ENCODE measurements around the gene ADGRG6.
A peak's percentile ranks its signal among the peaks of the same experiment; 100 is the strongest.

DNA sequence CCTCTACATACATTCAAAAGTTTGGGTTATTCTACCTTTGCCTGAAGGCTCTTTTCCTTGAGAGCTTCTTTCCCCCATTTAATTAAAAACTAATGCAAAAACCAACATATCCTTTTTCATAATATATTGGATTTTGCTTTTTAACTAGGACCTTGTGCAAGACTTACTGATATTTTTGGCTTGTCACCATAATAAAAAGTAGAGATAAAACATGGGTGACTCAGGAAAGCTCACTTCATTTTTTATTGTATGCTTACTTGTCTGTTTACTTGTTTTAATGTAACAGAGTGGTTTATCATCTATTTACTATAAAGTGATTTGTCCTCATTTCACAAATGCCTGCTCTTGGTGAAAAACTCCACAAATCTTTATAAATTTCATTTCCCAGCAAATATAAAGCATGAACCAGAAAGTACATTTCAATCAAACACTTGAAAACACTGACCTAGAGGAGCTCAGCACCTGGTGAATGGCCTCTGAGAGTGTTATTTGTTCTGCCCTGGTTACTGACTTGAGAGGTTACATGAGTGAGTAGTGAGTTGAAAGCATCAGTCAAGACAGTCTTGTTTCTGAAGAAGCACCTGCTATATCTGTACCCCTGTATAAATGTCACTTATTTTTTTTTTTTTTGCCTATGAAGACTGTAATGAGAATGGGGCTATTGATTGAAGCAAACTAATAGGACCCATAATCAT is 20.8 kb downstream of the ADGRG6 start:
- TF ChIP-seq FOXA1 (IDR thresholded peaks at IDR 0.05): no peak
- TF ChIP-seq, protein P1, sequence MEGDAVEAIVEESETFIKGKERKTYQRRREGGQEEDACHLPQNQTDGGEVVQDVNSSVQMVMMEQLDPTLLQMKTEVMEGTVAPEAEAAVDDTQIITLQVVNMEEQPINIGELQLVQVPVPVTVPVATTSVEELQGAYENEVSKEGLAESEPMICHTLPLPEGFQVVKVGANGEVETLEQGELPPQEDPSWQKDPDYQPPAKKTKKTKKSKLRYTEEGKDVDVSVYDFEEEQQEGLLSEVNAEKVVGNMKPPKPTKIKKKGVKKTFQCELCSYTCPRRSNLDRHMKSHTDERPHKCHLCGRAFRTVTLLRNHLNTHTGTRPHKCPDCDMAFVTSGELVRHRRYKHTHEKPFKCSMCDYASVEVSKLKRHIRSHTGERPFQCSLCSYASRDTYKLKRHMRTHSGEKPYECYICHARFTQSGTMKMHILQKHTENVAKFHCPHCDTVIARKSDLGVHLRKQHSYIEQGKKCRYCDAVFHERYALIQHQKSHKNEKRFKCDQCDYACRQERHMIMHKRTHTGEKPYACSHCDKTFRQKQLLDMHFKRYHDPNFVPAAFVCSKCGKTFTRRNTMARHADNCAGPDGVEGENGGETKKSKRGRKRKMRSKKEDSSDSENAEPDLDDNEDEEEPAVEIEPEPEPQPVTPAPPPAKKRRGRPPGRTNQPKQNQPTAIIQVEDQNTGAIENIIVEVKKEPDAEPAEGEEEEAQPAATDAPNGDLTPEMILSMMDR (IDR thresholded peaks at IDR 0.05; ENCODE audit: low read depth, low read length, missing input control): no peak
- no peak for TF ChIP-seq TAF1 (conservative IDR thresholded peaks at IDR 0.05)
- no peak for TF ChIP-seq RXRA (IDR thresholded peaks at IDR 0.05)
- TF ChIP-seq, protein P2, sequence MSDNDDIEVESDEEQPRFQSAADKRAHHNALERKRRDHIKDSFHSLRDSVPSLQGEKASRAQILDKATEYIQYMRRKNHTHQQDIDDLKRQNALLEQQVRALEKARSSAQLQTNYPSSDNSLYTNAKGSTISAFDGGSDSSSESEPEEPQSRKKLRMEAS (IDR thresholded peaks at IDR 0.05): no peak
- peak; percentile 15 for TF ChIP-seq YY1 (IDR thresholded peaks at IDR 0.05)
- no peak for TF ChIP-seq EGR1 (IDR thresholded peaks at IDR 0.05; ENCODE audit: low read depth in 2 of 2)
- no peak for TF ChIP-seq RAD21 (IDR thresholded peaks at IDR 0.05)
- TF ChIP-seq, protein P3, sequence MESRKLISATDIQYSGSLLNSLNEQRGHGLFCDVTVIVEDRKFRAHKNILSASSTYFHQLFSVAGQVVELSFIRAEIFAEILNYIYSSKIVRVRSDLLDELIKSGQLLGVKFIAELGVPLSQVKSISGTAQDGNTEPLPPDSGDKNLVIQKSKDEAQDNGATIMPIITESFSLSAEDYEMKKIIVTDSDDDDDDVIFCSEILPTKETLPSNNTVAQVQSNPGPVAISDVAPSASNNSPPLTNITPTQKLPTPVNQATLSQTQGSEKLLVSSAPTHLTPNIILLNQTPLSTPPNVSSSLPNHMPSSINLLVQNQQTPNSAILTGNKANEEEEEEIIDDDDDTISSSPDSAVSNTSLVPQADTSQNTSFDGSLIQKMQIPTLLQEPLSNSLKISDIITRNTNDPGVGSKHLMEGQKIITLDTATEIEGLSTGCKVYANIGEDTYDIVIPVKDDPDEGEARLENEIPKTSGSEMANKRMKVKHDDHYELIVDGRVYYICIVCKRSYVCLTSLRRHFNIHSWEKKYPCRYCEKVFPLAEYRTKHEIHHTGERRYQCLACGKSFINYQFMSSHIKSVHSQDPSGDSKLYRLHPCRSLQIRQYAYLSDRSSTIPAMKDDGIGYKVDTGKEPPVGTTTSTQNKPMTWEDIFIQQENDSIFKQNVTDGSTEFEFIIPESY (IDR thresholded peaks at IDR 0.05): no peak
- TF ChIP-seq GABPA (IDR thresholded peaks at IDR 0.05 in 1 of 2, conservative IDR thresholded peaks at IDR 0.05 in 1 of 2): no peak
- TF ChIP-seq, protein P4, sequence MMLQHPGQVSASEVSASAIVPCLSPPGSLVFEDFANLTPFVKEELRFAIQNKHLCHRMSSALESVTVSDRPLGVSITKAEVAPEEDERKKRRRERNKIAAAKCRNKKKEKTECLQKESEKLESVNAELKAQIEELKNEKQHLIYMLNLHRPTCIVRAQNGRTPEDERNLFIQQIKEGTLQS (IDR thresholded peaks at IDR 0.05): no peak
- TF ChIP-seq FOXA2 (IDR thresholded peaks at IDR 0.05): no peak
- no peak for TF ChIP-seq SP1 (IDR thresholded peaks at IDR 0.05)
- TF ChIP-seq, protein P5, sequence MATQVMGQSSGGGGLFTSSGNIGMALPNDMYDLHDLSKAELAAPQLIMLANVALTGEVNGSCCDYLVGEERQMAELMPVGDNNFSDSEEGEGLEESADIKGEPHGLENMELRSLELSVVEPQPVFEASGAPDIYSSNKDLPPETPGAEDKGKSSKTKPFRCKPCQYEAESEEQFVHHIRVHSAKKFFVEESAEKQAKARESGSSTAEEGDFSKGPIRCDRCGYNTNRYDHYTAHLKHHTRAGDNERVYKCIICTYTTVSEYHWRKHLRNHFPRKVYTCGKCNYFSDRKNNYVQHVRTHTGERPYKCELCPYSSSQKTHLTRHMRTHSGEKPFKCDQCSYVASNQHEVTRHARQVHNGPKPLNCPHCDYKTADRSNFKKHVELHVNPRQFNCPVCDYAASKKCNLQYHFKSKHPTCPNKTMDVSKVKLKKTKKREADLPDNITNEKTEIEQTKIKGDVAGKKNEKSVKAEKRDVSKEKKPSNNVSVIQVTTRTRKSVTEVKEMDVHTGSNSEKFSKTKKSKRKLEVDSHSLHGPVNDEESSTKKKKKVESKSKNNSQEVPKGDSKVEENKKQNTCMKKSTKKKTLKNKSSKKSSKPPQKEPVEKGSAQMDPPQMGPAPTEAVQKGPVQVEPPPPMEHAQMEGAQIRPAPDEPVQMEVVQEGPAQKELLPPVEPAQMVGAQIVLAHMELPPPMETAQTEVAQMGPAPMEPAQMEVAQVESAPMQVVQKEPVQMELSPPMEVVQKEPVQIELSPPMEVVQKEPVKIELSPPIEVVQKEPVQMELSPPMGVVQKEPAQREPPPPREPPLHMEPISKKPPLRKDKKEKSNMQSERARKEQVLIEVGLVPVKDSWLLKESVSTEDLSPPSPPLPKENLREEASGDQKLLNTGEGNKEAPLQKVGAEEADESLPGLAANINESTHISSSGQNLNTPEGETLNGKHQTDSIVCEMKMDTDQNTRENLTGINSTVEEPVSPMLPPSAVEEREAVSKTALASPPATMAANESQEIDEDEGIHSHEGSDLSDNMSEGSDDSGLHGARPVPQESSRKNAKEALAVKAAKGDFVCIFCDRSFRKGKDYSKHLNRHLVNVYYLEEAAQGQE (IDR thresholded peaks at IDR 0.05): no peak

All from liver (tissue), 3 donors.